Mesothelial cell of epicardium (in vitro differentiated cells): Measurements from ENCODE around the gene S1PR3. TPM values are rescaled to one million over a fixed set of nuclear protein-coding genes. Genes with fewer than 3 reads are reported as not detected.
A peak's percentile ranks its signal among the peaks of the same experiment; 100 is the strongest.

ENCODE experiments used
- DNase-seq, 2 experiments: peaks; one replicate each; pipeline ENCODE4 v3.0.0; 2021; ENCODE audit warnings: low spot score in 2 of 2; ENCODE audit not compliant: unreplicated experiment in 2 of 2
- H3K27ac Mint-ChIP-seq: 2 replicates; pipeline ENCODE4 v1.8.0; 2021; ENCODE audit warnings: mixed read lengths
- H3K27me3 Mint-ChIP-seq: 2 replicates; pipeline ENCODE4 v1.8.0; 2021; ENCODE audit warnings: low read depth, mixed read lengths
- H3K36me3 Mint-ChIP-seq: 2 replicates; pipeline ENCODE4 v1.8.0; 2021; ENCODE audit warnings: mixed read lengths
- H3K4me1 Mint-ChIP-seq: 2 replicates; pipeline ENCODE4 v1.8.0; 2021; ENCODE audit warnings: mixed read lengths
- H3K4me3 Mint-ChIP-seq: 2 replicates; pipeline ENCODE4 v1.8.0; 2021; ENCODE audit warnings: mild to moderate bottlenecking, moderate library complexity, mixed read lengths
- H3K9me3 Mint-ChIP-seq: 2 replicates; pipeline ENCODE4 v1.8.0; 2021; ENCODE audit warnings: mixed read lengths
- CTCF ChIP-seq: fragments of 200-600 bp; sonication (generic); IDR thresholded peaks from one replicate; pipeline ENCODE4 v1.5.0; 2021; ENCODE audit warnings: antibody characterized with exemption; ENCODE audit not compliant: unreplicated experiment
- total RNA-seq: library from RNA; stranded (reverse); gene quantifications from 3 replicates; pipeline ENCODE4 v1.2.1, GENCODE V29; 2021

The S1PR3 gene
- total RNA-seq, 1 donor from 2014 or later = 38.2 TPM

- no peaks in the 10 kb centered on the region for H3K9me3 Mint-ChIP-seq
- DNase-seq = no peak
- TF ChIP-seq CTCF = no peak
- H3K4me3 Mint-ChIP-seq = no peak overlapping the region
- peaks cover 12% of the 10 kb centered on the region for H3K4me1 Mint-ChIP-seq
- H3K27ac Mint-ChIP-seq = no peak overlapping the region
- no peaks in the 10 kb centered on the region for H3K36me3 Mint-ChIP-seq
- no peaks in the 10 kb centered on the region for H3K27me3 Mint-ChIP-seq
Observed at GRCh38 chr9:89006996-89007967, 16.0 kb downstream of the S1PR3 start.

- H3K36me3 Mint-ChIP-seq = no peaks in the 10 kb centered on the region
- peaks cover 12% of the 10 kb centered on the region for H3K4me1 Mint-ChIP-seq
- H3K4me3 Mint-ChIP-seq = no peak overlapping the region
- no peaks in the 10 kb centered on the region for H3K9me3 Mint-ChIP-seq
- no peak for TF ChIP-seq CTCF
- DNase-seq = no peak
- no peaks in the 10 kb centered on the region for H3K27me3 Mint-ChIP-seq
- H3K27ac Mint-ChIP-seq = no peak overlapping the region
Observed at GRCh38 chr9:89008055-89008743, 16.9 kb downstream of the S1PR3 start.

GRCh38 chr9:89008744-89009545 is 17.7 kb downstream of the S1PR3 start:
- Mint-ChIP-seq H3K27ac (peak overlapping the region; percentile 10), H3K9me3 (no peaks in the 10 kb centered on the region)

GRCh38 chr9:89009546-89009840 is 18.2 kb downstream of the S1PR3 start:
- H3K4me1 Mint-ChIP-seq = peaks cover 12% of the 10 kb centered on the region
- TF ChIP-seq CTCF = no peak
- no peaks in the 10 kb centered on the region for H3K36me3 Mint-ChIP-seq
- DNase-seq = no peak
- no peaks in the 10 kb centered on the region for H3K27me3 Mint-ChIP-seq
- no peak overlapping the region for H3K4me3 Mint-ChIP-seq
- H3K27ac Mint-ChIP-seq = no peak overlapping the region
- no peaks in the 10 kb centered on the region for H3K9me3 Mint-ChIP-seq

More at GRCh38 chr9:89008744-89009545, 17.7 kb downstream of the S1PR3 start:
- no peak for TF ChIP-seq CTCF
- H3K4me1 Mint-ChIP-seq = peaks cover 12% of the 10 kb centered on the region
- no peaks in the 10 kb centered on the region for H3K27me3 Mint-ChIP-seq
- no peak for DNase-seq
- no peak overlapping the region for H3K4me3 Mint-ChIP-seq
- H3K36me3 Mint-ChIP-seq = no peaks in the 10 kb centered on the region

- Mint-ChIP-seq H3K27ac (no peak overlapping the region), H3K4me3 (no peak overlapping the region), H3K9me3 (no peaks in the 10 kb centered on the region), H3K27me3 (no peaks in the 10 kb centered on the region), H3K4me1 (peaks cover 12% of the 10 kb centered on the region), H3K36me3 (no peaks in the 10 kb centered on the region)
- no peak for TF ChIP-seq CTCF
- no peak for DNase-seq
Observed at GRCh38 chr9:89010056-89010455, 18.8 kb downstream of the S1PR3 start.
